CD4-positive, alpha-beta T cell treated with Interleukin-10 for 1 hour (primary cell): ENCODE results near the gene SLX4IP.
"Not testable (repeated sequence)": the region's sequence is repeated elsewhere in the genome, so short reads cannot be mapped to it uniquely, and the experiment has no call there.

Experiments used
- DNase-seq: peaks from one replicate; pipeline ENCODE4 v3.0.0-alpha.2; 2020

SLX4IP gene

DNA sequence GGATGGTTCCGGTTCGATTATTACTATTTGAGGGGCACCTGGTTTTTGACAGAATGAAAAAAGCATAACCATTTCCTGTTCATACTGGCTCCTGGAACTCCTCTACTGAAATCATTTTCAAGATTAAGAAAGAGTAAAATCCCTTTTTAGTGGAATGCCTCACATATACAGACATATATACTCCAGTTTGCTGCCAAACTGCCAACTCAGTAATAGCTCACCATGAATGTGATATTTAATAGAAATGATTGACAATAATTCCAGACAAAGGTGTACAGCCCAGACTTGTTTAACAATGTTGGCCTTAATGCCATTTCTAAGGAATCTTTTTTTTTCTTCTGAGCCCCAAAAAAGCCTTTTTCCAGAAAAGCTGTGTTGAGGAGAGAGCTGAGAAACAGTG is 145.6 kb downstream of the SLX4IP start:
- no peak for DNase-seq

DNA sequence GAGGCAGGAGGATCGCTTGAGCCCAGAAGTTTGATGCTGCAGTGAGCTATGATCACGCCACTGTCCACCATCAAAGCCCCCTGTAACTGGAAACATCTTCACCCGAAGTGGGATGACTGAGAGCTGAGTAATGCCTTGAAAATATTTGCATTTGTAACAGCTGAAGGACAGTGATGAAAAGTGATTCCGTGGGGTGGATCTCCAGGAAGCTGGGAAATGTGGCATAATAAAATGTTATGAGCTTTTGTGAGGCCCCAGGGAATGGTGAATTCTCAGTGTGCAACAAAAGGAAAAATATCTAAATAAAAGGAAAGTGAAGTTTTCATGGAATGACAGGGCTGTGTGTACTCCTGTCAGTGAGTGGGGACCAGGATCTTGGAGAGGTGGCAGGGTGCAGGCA is 146.7 kb downstream of the SLX4IP start:
- DNase-seq: no peak

DNA sequence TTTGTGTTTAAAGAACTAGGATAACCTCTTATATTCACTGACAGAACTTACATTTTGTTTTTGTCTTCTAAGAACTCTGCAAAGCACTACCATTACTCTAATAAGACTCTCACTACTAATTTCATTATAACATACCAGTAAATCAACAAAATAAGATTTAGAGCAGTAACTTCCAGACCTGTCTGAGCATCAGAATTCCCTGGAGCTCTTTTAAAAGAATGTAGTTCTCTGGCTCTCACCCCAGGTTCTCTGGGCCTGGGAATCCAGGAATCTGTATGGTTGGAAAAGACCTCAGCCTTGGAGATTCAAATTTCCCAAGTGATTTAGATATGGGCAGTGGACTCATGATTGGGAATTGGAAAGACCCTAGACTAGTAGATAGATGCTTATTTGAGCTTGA is 149.3 kb downstream of the SLX4IP start:
- DNase-seq: no peak

DNA sequence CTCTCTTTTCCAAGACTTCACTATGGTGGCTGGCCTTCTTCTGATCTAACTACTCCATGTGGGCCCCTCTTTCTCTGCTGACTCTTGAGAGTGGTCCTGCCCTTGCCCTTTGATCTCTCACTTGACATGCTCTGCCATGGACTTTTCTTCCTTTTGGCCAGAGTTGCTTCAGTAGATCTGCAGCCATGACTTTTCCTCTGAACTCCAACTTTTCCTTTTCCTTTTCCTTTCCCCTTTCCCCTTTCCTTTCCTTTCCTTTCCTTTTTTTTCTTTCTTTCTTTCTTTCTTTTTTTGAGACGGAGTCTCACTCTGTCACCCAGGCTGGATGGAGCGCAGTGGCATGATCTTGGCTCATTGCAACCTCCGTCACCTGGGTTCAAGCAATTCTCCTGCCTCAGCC is 150.2 kb downstream of the SLX4IP start:
- no peak for DNase-seq

DNA sequence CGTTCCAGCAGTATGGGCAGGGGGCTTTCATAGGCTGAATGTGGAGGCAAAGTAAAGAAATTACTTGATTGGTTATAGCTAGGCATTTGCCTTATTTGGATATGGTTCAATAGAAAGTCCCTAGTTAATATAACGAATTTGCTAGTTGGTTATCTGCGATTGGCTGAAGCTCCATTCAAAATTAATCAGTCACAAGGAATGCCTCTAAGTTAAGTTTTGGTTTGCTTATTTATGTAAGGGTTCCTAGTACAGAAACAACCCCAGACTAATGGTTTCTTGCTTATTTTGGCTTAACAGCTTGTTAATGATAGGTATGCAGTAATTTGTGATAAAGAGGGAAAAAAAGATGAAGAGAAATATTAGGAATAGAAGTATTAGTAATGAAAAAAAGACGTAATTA is 151.2 kb downstream of the SLX4IP start:
- no peak for DNase-seq

DNA sequence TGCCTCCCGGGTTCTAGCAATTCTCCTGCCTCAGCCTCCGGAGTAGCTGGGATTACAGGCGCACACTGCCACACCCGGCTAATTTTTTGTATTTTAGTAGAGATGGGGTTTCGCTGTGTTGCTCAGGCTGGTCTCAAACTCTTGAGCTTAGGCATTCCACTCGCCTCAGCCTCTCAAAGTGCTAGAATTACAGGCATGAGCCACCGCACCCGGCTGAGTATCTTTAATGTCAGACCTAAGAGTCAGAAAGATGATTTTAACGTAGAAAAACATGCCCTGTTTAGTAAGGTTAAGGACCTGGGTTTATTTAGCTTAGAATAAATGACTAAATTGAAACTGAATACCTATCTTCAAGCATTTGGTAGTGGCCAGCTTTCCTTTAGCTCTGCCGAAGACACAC is 155.3 kb downstream of the SLX4IP start:
- DNase-seq: not testable (repeated sequence)

DNA sequence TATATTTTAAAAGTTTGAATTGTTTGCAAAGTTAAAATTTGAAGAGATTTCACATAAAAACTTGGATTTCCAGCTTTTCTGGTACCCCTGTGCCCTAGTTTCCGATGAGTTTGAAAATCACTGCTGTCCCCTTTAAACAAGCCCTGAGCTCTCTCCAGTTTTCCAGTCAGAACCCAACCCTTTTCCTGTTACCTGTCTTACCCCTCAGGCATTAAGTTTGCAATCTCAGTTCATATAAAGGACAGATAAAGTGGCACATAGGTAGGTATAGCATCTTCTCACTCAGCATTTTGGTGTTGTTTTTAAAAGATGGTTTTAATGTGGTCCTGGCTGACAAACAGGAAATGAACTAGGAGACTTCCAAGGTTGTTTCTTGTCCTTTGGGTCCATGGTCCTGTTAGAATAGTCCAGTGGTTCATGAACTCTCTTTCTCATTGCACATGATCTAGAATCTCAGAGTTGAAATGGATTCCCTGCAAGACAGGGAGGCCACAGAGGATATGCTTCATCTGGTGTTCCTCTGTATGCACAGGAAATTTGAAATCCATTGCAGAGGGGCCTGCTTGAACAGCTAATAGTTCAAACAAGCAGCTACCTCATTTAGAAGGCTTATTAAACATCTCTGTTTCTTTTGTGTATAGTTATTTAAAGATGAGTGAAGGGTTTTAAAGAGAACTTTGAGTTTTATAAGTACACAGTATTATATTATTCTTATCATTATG is 156.0 kb downstream of the SLX4IP start:
- DNase-seq: no peak

DNA sequence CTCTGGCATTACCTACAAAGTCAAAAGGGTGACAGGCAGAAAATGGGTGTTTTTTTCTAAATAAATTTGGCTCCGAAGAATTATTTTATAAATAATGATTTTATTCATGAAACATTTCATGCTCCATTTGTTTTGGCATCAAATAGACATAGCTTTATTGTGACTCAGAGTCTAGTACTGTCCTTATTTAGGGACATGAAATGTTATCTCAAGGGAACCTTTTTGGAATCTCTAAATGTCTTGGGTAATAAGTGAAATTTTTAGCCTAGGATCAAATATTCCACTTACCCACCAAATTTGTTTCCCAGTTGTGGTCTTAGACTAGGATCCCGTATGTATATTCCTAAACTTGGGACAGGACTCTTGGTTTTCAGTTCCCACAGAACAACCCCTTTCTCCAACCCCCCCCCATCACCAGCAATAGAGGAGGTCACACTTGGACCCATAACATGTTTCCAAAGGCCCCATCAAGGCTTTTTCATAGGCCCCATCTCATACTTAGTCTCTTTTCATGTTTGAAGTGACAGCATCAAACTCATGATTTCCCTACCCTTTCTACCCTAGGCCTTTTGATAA is 156.9 kb downstream of the SLX4IP start:
- DNase-seq: no peak

DNA sequence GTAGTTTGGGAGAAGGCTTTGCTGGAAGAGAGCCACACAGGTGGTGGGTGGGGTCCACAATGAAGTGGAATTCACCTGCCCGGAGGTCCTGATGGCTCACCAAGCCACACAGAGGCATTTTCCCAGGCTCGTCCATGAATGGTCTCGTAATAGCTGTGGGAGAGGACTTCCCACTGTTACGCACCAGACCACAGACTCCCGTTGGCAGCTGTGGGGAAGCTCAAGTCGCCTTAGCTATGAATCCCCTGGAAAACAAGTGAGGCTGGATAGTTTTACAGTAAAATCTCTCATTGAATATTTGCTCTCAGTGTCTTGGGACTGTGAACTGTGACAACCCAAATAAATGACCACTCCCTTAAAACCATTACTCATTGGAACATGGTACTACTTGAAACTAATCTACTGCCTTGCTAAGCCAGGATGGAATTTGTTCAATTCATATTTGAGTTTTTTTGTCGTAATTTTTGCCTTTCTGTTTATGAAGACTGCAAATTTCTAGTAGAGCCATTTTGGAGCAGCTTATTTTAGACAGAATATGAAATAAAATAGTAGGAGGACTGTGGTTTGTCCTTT is 159.3 kb downstream of the SLX4IP start:
- no peak for DNase-seq

DNA sequence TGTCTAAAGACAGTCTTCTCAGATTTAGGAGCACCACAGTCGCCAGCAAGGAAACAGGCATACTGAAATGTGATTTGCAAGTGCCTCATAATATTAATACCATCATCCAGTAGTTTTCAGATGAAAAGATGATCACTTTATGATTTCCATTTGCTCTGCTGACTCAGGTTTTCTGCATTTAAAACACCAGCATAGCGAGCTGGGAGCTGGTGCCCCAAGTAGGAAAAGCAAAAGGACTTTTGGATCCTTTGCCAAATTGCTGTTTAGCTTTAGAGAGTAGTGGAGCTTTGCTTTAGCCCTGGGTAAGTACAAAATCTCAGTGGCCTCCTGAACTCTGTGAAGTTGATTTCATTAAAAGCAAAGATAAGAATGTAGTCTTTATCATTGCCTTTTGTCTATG is 160.2 kb downstream of the SLX4IP start:
- no peak for DNase-seq

DNA sequence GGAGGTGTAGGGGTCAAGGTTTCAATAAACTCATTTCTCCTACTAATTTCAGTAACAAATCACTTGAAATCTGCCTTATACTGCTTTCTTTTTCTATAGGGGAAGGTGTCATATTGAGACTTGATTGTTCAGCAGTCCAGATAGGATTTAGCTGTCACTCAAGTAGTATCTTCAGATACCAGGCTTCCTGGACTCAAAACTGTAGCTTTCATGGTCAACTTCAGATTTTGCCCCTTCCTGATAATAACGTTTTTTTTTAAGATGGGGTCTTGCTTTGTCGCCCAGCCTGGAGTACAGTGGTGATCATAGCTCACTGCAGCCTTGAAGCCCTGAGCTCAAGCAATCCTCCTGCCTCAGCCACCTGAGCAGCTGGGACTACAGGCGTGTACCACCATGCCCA is 160.9 kb downstream of the SLX4IP start:
- no peak for DNase-seq

DNA sequence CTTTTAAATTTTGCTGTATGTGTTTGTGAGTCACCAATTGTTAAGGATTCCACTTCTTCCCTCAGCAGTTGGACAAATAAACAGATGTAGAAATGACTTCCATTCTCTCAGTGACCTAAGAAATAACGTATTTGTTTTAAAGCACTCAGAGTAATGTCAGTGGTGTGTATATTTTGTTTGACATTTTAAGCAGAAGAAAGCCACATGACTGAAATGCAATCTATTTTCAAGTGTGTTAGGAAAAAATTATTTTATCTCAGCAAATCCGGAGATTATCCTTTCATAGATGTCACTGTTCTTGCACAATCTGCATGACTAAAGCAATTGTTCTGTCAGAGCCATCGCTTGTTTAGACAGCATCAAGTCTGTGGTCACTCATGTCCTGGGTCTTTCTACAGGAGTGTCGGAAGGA is 161.6 kb downstream of the SLX4IP start:
- DNase-seq: no peak

DNA sequence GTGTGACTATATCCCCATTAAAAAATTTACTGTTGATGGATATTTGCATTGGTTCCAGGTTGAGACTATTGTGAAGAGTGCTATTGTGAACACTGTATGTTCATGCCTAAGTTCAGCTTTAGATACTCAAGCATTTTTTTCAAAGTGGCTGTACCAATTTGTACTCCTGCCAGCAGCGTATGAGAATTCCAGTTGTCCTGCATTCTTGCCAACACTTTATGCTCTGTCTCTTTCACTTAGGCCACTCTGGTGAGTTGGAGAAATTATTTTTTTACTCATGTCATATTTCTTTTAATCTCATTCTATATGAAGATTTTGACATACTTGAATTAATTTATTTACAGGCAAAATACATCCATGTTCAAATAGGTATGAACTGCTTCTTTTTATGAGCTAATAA is 162.5 kb downstream of the SLX4IP start:
- DNase-seq: no peak

DNA sequence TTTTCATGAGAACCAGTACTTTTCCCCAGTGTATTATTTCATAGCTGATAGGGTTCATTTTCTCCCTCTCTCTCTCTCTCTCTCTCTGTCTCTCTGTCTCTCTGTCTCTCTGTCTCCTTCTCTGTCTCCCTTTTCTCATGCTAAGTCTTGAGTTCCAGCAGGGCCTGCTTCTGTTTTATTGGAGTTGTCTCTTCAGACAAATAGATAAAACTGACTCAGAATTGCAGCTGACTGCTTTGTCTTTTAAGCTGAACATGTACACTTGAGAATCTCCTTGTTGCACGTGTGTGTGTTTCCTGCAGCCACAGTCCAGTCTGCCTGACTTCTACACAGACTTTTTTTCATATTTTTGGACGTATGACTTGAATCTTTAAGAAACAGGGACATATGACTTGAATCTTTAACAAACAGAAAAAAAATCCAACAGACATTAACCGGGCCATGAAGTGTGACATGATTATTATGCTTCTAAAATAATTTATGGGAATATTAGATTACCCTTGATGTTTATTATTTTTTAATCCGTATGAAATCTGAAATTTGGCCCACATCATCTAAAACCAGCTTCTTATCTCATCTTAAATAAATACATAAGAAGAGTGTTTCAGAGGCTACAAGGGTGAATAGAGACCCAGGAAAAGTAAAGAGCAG is 167.2 kb downstream of the SLX4IP start:
- no peak for DNase-seq

DNA sequence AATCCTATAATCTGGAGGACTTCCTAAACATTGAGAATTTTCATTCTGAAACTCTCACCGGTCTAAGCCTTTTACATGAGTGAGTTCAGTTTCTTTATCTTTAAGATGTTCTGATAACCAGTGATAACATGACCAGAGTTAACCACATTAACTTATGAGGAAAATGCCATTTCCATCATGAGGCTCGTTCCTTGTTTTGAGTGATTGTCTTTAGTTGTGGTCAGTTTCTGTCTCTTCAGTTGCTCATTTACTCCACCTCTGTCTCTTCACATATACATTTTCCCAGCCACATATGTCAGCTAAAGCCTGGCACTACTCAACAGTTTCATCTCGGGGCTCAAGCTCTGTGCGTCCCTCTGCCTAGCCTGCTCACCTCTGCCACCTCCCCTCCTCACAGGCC is 168.3 kb downstream of the SLX4IP start:
- DNase-seq: no peak

DNA sequence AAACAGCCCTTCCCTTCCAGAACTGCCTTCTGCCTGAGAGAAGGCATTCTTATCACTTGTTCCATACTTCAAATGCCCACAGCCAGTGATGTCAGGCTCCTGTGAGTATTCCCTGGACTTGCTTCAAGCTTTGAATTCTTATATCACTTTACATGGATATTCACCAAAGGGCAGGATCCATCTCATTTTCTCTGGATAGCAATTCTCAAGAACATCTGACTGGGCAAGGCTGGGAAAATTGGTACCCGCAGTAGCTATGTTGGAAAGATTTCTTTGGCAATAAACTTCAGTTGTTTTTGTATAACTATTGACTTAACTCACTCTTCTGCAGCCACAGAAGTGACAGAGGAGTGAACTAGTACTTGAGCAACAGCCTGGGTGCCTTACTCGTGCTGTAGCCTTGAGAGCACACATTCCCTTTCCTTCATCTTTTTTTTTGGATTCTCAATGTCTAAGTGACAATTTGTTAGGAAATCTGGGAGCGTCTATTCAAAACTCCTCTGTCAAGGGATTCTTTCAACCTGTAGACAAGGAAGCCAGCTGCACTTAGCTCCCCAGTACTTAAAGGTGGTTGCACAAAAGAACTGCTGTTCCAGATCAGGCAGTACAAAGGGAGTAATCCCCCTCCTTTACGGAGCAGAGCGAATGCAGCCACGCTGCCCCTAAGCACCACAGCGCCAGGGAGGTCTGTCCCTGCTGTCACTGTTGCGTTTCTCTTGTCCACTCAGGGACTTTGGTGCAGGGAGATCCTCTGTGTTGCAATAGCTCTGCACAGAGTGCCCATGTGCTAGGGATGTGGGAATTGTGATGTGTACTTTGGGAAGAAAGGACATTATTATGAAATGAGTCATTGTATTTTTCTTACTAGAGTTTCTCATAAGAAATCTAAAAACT is 169.1 kb downstream of the SLX4IP start:
- DNase-seq: no peak

DNA sequence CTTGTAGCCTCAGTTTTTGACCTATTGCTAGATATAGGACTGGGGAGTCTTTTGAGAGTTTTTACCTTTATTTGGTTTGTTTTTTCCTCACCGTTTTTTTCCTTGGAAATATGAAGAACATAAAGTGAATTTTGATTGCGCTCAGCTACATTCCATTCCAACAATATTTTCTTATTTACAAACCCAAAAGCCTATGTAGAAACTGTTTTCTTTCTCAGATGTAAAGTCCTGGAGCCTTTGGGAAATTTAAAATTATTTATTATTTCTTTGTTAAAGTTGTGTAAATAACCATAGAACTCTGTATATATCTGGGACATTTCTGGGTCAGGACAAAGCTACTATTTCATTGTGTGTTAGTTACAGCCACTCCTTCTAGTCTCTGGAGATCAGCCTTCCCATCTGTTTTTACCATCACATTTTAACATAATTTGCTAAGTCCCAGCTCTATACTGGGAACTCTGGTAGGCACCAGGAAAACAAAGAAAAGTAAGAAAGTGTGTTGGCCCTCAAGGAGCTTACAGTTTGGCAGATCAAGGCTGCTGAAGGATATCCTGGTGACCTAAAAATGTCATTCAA is 169.8 kb downstream of the SLX4IP start:
- DNase-seq: no peak

DNA sequence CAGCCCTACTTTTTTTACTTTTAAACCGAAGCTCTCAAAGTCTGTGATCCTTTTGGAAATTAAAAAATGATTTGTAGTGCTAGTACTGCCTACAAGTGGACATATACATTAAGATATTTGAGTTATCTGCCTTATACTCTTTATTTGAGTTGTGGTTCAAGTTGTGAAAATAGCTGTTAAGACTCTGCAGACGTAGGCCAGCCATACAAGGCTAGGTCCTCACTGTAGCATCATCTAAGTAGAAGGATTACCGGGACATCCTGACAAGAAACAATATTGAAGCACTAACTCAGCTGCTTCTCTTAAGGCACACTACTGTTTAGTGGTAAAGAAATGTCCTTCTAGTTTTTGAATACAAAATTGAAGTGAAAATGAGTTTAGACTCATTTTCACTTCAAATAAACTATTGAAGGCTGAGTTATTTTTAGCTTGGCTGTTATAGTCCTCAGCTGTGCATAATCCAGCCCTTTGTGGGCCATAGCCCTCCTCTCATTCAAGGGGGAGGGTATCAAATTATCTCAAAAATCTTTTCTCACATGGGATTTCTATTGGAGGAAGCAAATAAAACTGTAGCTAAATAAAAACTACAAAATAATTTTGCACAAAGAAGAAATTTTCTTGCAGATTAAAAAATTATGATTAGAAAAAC is 170.6 kb downstream of the SLX4IP start:
- no peak for DNase-seq

DNA sequence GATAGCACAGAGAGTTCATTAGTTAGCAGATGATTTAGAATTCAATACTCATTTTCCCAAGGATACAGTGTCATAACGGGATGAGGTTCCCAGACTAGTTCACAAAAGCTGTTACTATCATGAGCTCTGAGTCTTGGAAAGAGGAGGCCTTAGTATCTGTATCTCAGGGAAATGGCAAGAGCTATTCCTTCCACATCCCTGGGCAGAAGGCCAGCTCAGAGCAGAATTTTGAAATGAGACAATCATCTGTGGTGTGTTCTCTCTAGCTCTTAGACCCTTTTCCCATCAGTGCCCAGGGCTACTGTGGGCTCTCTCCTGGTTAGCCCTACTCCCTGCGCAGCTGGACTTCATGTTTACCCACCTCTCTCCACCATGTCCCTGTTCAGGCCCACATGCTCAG is 174.2 kb downstream of the SLX4IP start:
- DNase-seq: no peak

DNA sequence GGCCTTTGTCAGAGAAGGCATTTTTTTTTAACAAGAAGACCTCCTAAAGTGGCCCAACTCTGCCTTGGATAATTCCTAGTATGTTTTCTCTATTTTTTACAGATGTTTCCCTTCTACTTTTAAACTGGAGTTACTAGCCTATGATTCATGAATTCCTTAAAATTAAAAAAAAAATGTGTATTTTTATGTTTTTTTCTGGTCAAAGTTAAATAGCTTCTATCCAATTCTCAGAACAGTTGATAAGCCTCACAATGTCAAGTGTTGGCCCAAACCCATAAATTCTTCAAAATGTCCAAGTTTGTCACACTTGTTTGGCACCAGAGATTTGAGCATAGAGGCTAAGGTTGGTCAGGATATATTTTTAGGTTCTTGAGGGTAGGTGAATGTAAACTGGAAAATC is 174.7 kb downstream of the SLX4IP start:
- DNase-seq: no peak

DNA sequence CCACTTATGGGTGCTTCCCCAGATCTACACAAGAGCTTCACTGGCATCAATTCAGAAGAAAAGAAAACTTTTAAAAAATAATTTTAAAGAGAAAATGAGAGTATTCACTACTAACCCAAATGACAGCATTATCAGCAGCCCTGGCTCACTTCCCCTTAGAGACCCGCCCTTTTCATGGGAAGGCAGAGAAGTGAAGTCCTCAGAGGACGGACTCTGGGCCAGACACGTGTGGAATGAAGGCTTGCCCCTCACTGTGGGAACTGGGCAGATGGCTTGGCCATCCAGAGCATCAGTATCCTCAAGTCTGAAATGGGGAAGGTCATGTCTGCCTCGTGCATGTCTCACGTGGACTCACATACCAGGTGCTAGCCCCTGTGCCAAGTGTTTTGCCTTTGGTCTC is 175.1 kb downstream of the SLX4IP start:
- DNase-seq: no peak

DNA sequence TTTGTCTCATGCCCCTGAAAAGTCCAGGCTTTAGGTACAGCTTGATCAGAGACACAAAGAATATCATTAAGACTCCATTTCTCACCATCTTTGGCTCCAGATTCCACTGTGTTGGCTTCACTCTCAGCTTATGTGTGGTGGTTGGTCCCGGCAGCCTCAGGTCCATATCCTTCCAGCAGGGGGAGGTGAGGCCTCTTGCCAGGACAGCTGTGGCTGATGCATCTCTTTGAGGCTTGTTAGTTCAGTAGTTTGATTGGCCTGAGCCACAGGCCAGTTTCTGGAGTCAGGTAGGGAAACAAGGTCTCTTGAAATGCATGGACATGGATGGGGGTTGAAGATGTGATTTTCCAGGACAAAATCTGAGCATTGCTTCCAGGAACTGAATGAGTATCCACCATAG is 176.3 kb downstream of the SLX4IP start:
- no peak for DNase-seq
